ENCODE data around the gene MYO7B.

- TF ChIP-seq POLR2A (IDR thresholded peaks at IDR 0.05; ENCODE audit: low read length), result no peak
- no peak for TF ChIP-seq GATA1 (IDR thresholded peaks at IDR 0.05; ENCODE audit: low read depth, low read length)
Measured at GRCh38 chr2:127511917-127512316, 23.6 kb upstream of the MYO7B start.

Data from erythroblast (primary cell).